Measurements from ENCODE around the gene RAB11FIP3. TPM values are rescaled to one million over a fixed set of nuclear protein-coding genes. Genes with fewer than 3 reads are reported as not detected.

Gene RAB11FIP3
- total and polyA plus RNA-seq, 2 of the 13 experiments (the other 11 are each of a cell fraction or from before 2014, with no cell fraction given), result 34.3 to 57.6 TPM

- TF ChIP-seq ZNF33B (CRISPR knock-in tag; IDR thresholded peaks at IDR 0.05) (no peak), ZXDC (CRISPR knock-in tag; IDR thresholded peaks at IDR 0.05) (0 out of 2 replicates have a peak, but pooled peaks have one; percentile 41), CERS6 (CRISPR knock-in tag; IDR thresholded peaks at IDR 0.05) (0 out of 2 replicates have a peak, but pooled peaks have one; percentile 36), NR2C2 (CRISPR knock-in tag; IDR thresholded peaks at IDR 0.05; ENCODE audit: borderline replicate concordance) (no peak; the same call in 1 of the 2 replicates), RORA (CRISPR knock-in tag; IDR thresholded peaks at IDR 0.05) (no peak), SP1 (IDR thresholded peaks at IDR 0.05) (no peak), SP1 (CRISPR knock-in tag; IDR thresholded peaks at IDR 0.05) (peak; percentile 70), KAT7 (CRISPR knock-in tag; IDR thresholded peaks at IDR 0.05; ENCODE audit: borderline replicate concordance) (peak; percentile 84; the same call in 1 of the 2 replicates), HNF4G (IDR thresholded peaks at IDR 0.05; ENCODE audit: borderline replicate concordance, low read depth, low read length) (peak; percentile 8; the same call in 1 of the 2 replicates), HNF4G (CRISPR knock-in tag; IDR thresholded peaks at IDR 0.05; ENCODE audit: borderline replicate concordance, low read depth) (no peak), ZNF580 (CRISPR knock-in tag; IDR thresholded peaks at IDR 0.05; ENCODE audit: borderline replicate concordance, low read depth) (0 out of 2 replicates have a peak, but pooled peaks have one; percentile 47), STAT6 (CRISPR knock-in tag; IDR thresholded peaks at IDR 0.05; ENCODE audit: borderline replicate concordance) (no peak), ZNF780A (CRISPR knock-in tag; IDR thresholded peaks at IDR 0.05) (no peak), ZBTB14 (CRISPR knock-in tag; IDR thresholded peaks at IDR 0.05) (no peak), ISL2 (CRISPR knock-in tag; IDR thresholded peaks at IDR 0.05) (peak; percentile 33), ZNF740 (CRISPR knock-in tag; IDR thresholded peaks at IDR 0.05) (peak; percentile 18; the same call in 1 of the 2 replicates), ZFP36 (IDR thresholded peaks at IDR 0.05; ENCODE audit: borderline replicate concordance, low read depth, low read length, partially characterized antibody) (no peak), MNT (IDR thresholded peaks at IDR 0.05) (peak; percentile 56)
Observed at GRCh38 chr16:401468-402348, 23.7 kb upstream of the RAB11FIP3 start, which contains the start of gene DECR2 (continued).
